ENCODE data around the gene SNX1.

SNX1 gene

DNA sequence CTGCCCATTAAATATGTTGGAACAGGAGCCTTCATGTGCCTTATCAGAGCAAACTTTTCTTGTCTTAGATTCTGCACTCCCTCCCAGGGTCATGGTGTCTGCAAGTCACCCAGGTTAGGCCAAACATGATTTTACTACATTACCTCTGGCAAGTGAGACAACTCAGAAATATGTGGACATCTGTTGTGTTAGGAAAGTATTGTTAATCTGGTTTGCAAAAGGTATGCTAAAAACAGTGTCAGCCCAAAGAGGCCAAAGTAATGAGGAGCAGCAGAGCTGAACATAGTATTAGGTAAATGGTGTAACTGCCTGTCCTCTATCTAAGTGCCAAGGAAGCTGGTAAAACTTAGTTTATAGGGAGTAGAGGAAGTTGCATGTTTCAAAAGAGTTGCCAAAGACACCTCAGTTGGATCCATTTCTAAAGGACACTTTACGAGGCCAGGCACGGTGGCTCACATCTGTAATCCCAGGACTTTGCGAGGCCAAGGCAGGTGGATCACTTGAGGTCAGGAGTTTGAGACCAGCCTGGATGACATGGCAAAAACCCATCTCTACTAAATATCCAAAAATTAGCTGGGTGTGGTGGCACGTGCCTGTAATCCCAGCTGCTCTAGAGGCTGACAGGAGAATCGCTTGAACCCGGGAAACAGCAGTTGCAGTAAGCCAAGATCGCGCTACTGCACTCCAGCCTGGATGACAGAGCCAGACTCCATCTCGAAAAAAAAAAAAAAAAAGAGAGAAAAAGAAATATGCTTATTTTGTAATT, 89.5 kb downstream of the SNX1 start:
- TF ChIP-seq, protein P1, sequence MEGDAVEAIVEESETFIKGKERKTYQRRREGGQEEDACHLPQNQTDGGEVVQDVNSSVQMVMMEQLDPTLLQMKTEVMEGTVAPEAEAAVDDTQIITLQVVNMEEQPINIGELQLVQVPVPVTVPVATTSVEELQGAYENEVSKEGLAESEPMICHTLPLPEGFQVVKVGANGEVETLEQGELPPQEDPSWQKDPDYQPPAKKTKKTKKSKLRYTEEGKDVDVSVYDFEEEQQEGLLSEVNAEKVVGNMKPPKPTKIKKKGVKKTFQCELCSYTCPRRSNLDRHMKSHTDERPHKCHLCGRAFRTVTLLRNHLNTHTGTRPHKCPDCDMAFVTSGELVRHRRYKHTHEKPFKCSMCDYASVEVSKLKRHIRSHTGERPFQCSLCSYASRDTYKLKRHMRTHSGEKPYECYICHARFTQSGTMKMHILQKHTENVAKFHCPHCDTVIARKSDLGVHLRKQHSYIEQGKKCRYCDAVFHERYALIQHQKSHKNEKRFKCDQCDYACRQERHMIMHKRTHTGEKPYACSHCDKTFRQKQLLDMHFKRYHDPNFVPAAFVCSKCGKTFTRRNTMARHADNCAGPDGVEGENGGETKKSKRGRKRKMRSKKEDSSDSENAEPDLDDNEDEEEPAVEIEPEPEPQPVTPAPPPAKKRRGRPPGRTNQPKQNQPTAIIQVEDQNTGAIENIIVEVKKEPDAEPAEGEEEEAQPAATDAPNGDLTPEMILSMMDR (IDR thresholded peaks at IDR 0.05; ENCODE audit: low read depth, low read length), result no peak
- in situ Hi-C loops (cut with HindIII; ENCODE audit: low sequenced_read_pairs), result no loop called here
- H3K4me3 ChIP-seq (ENCODE audit: low read depth, low read length), result no peak overlapping the region
- no peak for DNase-seq (ENCODE audit: low read depth, low spot score)

DNA sequence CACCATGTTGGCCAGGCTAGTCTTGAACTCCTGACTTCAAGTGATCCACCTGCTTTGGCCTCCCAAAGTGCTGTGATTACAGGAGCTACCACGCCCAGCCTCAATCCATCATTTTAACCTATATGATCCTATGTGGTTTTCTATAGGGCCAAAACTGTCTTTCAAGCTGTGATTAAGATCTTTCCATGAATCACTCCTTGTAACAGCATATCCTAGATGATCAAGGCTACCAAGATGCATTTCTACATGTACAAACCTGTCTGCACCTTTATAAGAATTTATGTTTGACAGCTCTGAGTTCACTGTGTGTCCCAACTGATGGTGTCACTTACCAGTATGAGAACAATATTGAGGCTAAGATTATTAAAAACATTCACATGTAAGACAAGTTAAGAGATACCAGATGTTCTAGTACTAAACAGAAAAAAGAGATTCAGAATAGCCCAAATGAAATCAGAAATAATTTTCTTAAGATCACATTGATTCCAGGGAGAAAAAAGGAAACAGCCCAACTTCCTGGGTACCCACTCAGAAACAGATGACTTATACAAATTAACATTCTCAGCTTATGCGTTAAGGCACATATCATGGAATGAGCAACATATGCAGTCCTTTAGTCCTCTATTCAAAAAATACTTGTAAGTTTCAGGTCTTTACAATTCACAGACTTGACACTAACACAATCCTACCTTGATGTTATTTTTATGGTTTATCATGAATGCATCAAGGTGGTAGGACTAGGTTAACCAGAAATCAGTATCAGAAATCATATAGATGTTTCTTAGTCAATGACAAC, 91.8 kb downstream of the SNX1 start:
- H3K4me3 ChIP-seq (ENCODE audit: low read depth, low read length), result no peak overlapping the region
- TF ChIP-seq, protein P1 (IDR thresholded peaks at IDR 0.05; ENCODE audit: low read depth, low read length), result no peak
- DNase-seq (ENCODE audit: low read depth, low spot score), result no peak
- in situ Hi-C loops (cut with HindIII; ENCODE audit: low sequenced_read_pairs), result no loop called here
